ENCODE results near the gene DOC2A. TPM values are rescaled to one million over a fixed set of nuclear protein-coding genes. Genes with fewer than 3 reads are reported as not detected.
A peak's percentile ranks its signal among the peaks of the same experiment; 100 is the strongest.

Gene DOC2A
- total RNA-seq, 1 donor from 2014 or later = not detected

- Histone ChIP-seq H3K27me3 (ENCODE audit: control insufficient read depth, insufficient read depth, low read length) (peaks cover 2% of the 10 kb centered on the region), H3K36me3 (ENCODE audit: control insufficient read depth, insufficient read depth, low read length) (no peaks in the 10 kb centered on the region), H3K4me3 (ENCODE audit: low read depth, low read length) (no peak overlapping the region)
- DNase-seq (ENCODE audit: low read depth) (no peak), FAIRE-seq (no peak)
- TF ChIP-seq, protein P1, sequence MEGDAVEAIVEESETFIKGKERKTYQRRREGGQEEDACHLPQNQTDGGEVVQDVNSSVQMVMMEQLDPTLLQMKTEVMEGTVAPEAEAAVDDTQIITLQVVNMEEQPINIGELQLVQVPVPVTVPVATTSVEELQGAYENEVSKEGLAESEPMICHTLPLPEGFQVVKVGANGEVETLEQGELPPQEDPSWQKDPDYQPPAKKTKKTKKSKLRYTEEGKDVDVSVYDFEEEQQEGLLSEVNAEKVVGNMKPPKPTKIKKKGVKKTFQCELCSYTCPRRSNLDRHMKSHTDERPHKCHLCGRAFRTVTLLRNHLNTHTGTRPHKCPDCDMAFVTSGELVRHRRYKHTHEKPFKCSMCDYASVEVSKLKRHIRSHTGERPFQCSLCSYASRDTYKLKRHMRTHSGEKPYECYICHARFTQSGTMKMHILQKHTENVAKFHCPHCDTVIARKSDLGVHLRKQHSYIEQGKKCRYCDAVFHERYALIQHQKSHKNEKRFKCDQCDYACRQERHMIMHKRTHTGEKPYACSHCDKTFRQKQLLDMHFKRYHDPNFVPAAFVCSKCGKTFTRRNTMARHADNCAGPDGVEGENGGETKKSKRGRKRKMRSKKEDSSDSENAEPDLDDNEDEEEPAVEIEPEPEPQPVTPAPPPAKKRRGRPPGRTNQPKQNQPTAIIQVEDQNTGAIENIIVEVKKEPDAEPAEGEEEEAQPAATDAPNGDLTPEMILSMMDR (IDR thresholded peaks at IDR 0.05; ENCODE audit: insufficient read depth, low read length, severe bottlenecking) = no peak
These were observed 29.4 kb upstream of the DOC2A start for GRCh38 chr16:30040221-30040620.

DNA sequence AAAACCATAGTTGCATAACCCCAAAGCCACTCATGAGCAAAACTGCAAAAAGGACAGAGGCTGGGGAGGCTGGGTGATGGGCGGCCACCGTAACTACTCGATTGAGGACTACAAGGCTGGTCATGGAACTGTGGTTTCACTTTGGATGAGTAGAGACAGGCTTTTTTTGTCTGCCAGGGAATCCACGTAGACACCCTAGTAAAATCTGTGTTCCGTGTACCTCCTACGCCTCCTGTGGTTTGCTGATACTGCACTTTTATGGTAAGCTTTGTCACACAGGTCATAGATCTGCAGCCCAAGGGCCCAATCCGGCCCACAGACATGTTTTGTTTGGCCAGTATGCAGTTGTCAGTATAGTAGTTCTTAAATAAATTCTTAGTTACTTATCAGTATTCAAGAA is 22.4 kb upstream of the DOC2A start:
- no peak overlapping the region for H3K4me3 ChIP-seq (ENCODE audit: low read depth, low read length)
- TF ChIP-seq, protein P1 (IDR thresholded peaks at IDR 0.05; ENCODE audit: insufficient read depth, low read length, severe bottlenecking) = no peak
- H3K36me3 ChIP-seq (ENCODE audit: control insufficient read depth, insufficient read depth, low read length) = no peaks in the 10 kb centered on the region
- DNase-seq (ENCODE audit: low read depth) = no peak
- no peak for FAIRE-seq
- peaks cover 33% of the 10 kb centered on the region for H3K27me3 ChIP-seq (ENCODE audit: control insufficient read depth, insufficient read depth, low read length)

DNA sequence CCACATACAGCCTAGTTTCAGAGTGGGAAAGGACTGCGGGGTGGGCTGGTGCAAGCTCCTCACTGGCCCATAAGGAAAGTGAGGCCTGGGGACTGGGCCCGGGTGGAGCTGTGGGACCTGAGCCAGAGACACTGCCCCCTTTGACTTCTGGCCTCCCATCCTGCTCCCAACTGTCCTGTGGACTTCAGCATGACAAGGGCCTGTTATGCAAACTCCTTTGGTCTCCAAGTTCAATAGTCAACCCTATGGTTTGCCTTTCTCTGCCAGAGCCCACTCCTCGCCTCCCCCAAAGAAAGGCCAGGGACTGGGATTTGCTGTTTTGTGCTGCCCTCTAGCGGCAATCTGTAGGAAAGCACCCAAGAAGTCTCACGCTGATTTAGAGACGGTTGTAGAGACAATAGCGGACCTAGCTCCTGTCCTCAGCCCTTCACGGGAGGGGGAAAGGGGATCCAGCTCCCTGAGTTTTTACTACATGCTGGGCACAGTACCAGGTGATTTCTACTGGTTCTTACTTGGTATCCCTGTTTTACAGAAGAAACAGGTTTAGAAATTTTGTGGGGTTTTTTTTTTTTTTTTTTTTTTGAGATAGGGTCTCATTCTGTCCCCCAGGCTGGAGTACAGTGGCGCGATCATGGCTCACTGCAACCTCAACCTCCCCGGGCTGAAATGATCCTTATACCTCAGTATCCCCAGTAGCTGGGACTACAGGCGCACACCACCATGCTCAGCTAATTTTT is 21.4 kb upstream of the DOC2A start:
- Histone ChIP-seq H3K4me3 (ENCODE audit: low read depth, low read length) (no peak overlapping the region), H3K36me3 (ENCODE audit: control insufficient read depth, insufficient read depth, low read length) (no peaks in the 10 kb centered on the region), H3K27me3 (ENCODE audit: control insufficient read depth, insufficient read depth, low read length) (peaks cover 35% of the 10 kb centered on the region)
- TF ChIP-seq, protein P1 (IDR thresholded peaks at IDR 0.05; ENCODE audit: insufficient read depth, low read length, severe bottlenecking) = peak; percentile 77
- FAIRE-seq = no peak
- DNase-seq (ENCODE audit: low read depth) = peak; percentile 48

- no peak for FAIRE-seq
- H3K36me3 ChIP-seq (ENCODE audit: control insufficient read depth, insufficient read depth, low read length) = no peaks in the 10 kb centered on the region
- DNase-seq (ENCODE audit: low read depth) = no peak
- H3K27me3 ChIP-seq (ENCODE audit: control insufficient read depth, insufficient read depth, low read length) = peaks cover 35% of the 10 kb centered on the region
- TF ChIP-seq, protein P1 (IDR thresholded peaks at IDR 0.05; ENCODE audit: insufficient read depth, low read length, severe bottlenecking) = no peak
- H3K4me3 ChIP-seq (ENCODE audit: low read depth, low read length) = no peak overlapping the region
These were observed 20.7 kb upstream of the DOC2A start for GRCh38 chr16:30031477-30031918.

GRCh38 chr16:30030841-30031413 is 20.1 kb upstream of the DOC2A start, which contains the start of gene TLCD3B:
Gene TLCD3B, minus strand, starts transcription at chr16:30031271. Its CDS starts 744 bp downstream, at chr16:30030527.
- peaks cover 35% of the 10 kb centered on the region for H3K27me3 ChIP-seq (ENCODE audit: control insufficient read depth, insufficient read depth, low read length)
- no peak for FAIRE-seq
- DNase-seq (ENCODE audit: low read depth) = no peak
- no peak within 1 kb of the TSS for H3K4me3 ChIP-seq (ENCODE audit: low read depth, low read length)
- no peaks in the 10 kb centered on the region for H3K36me3 ChIP-seq (ENCODE audit: control insufficient read depth, insufficient read depth, low read length)
- TF ChIP-seq, protein P1 (IDR thresholded peaks at IDR 0.05; ENCODE audit: insufficient read depth, low read length, severe bottlenecking) = no peak
